PC-3 (cell line): ENCODE results near the gene EGFL8.

Source experiments
- CTCF ChIP-seq: fragments of 300-600 bp; sonication (generic); conservative IDR thresholded peaks from 2 replicates; pipeline ENCODE4 v1.5.1; 2017; ENCODE audit warnings: antibody characterized with exemption, low read depth, mild to moderate bottlenecking, low read length
- EZH2phosphoT487 ChIP-seq: fragments of 300-600 bp; sonication (generic); IDR thresholded peaks from 2 replicates; pipeline ENCODE4 v1.6.1; 2018; ENCODE audit warnings: mild to moderate bottlenecking, antibody characterized with exemption, low read length, borderline replicate concordance

GRCh38 chr6:32196682-32197616 lies 32.6 kb downstream of the EGFL8 start:
- TF ChIP-seq CTCF (no peak), EZH2phosphoT487 (no peak)
